Effector CD8-positive, alpha-beta T cell (primary cell): Measurements from ENCODE around the gene SOHLH2.

Source experiments
- DNase-seq: peaks from one replicate; lab custom pipeline; 2025; lab: John Stamatoyannopoulos, UW
- total RNA-seq, 4 experiments: gene quantifications; one replicate each; lab custom pipeline; 2026; lab: John Stamatoyannopoulos, UW

The SOHLH2 gene
- 0 reads per million in 4 experiments for total RNA-seq

- no peak for DNase-seq
These were observed at the start of gene SOHLH2 for GRCh38 chr13:36214163-36214921. Gene SOHLH2 (minus strand): TSS chr13:36214556. CDS start chr13:36214526, 30 bp downstream.

- no peak for DNase-seq
These were observed 47.6 kb upstream of the SOHLH2 start for GRCh38 chr13:36261976-36262375.

GRCh38 chr13:36261011-36261410, 46.7 kb upstream of the SOHLH2 start:
- DNase-seq: no peak

- no peak for DNase-seq
These were observed 45.2 kb upstream of the SOHLH2 start for GRCh38 chr13:36259361-36260137.

- DNase-seq: no peak
These were observed 44.5 kb upstream of the SOHLH2 start for GRCh38 chr13:36258831-36259230.

GRCh38 chr13:36251526-36251925, 37.2 kb upstream of the SOHLH2 start:
- no peak for DNase-seq

- DNase-seq: no peak
These were observed 36.7 kb upstream of the SOHLH2 start for GRCh38 chr13:36251017-36251416.

- DNase-seq: no peak
These were observed 34.3 kb upstream of the SOHLH2 start for GRCh38 chr13:36248700-36249099.

GRCh38 chr13:36244990-36245389, 30.6 kb upstream of the SOHLH2 start:
- DNase-seq: no peak

GRCh38 chr13:36244073-36244472, 29.7 kb upstream of the SOHLH2 start:
- no peak for DNase-seq

- no peak for DNase-seq
These were observed 28.4 kb upstream of the SOHLH2 start for GRCh38 chr13:36242761-36243160.

- no peak for DNase-seq
These were observed 16.9 kb upstream of the SOHLH2 start for GRCh38 chr13:36231236-36231635.

GRCh38 chr13:36224730-36225129, 10.4 kb upstream of the SOHLH2 start:
- no peak for DNase-seq

GRCh38 chr13:36219883-36220282, 5.5 kb upstream of the SOHLH2 start:
- no peak for DNase-seq

GRCh38 chr13:36217456-36217855, 3.1 kb upstream of the SOHLH2 start:
- no peak for DNase-seq

GRCh38 chr13:36212789-36213188, 1.6 kb downstream of the SOHLH2 start:
- DNase-seq: no peak

GRCh38 chr13:36211567-36211966, 2.8 kb downstream of the SOHLH2 start:
- DNase-seq: no peak

GRCh38 chr13:36210738-36211137, 3.6 kb downstream of the SOHLH2 start:
- DNase-seq: no peak

GRCh38 chr13:36207672-36208071, 6.7 kb downstream of the SOHLH2 start:
- DNase-seq: no peak

- no peak for DNase-seq
These were observed 21.1 kb downstream of the SOHLH2 start for GRCh38 chr13:36193151-36193855.

- no peak for DNase-seq
These were observed 22.2 kb downstream of the SOHLH2 start for GRCh38 chr13:36192166-36192565.

GRCh38 chr13:36190771-36191170, 23.6 kb downstream of the SOHLH2 start:
- no peak for DNase-seq

GRCh38 chr13:36188441-36188840, 25.9 kb downstream of the SOHLH2 start:
- DNase-seq: no peak
